Measurements from ENCODE around the gene TPM4. TPM values are rescaled to one million over a fixed set of nuclear protein-coding genes. Genes with fewer than 3 reads are reported as not detected.

The TPM4 gene
- total RNA-seq, 1 experiment from 2014 or later = 307 TPM

DNA sequence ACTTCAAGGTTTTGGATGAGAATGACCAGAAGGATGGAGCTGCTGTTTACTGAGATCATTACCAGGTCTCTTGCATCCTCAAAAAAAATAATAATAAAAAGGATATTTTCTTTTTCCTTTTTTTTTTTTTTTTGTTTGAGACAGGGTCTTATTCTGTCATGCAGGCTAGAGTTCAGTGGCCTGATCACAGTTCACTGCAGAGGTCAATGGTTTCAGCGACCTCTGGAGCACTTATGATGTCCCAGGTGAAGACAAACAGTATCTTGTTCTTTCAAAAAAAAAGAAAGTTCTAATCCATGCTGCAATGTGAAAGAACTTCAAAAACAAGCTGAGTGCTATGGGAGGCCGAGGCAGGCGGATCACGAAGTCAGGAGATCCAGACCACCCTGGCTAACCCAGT, 30.4 kb upstream of the TPM4 start:
- no TSS peak for BruUV-seq (replicated peaks)
- no peak overlapping the region for H2AFZ ChIP-seq
- peaks cover 4% of the 10 kb centered on the region; the same call in 1 of the 2 replicates for H3F3A ChIP-seq (ENCODE audit: insufficient read depth, low read depth)
- H3K4me1 ChIP-seq (replicated peaks; ENCODE audit: insufficient read depth) = peaks cover 14% of the 10 kb centered on the region
- no peak for DNase-seq
- H3K4me2 ChIP-seq = no peak overlapping the region
- H3K9me2 ChIP-seq (ENCODE audit: insufficient read depth) = no peaks in the 10 kb centered on the region
- TF ChIP-seq CTCF (conservative IDR thresholded peaks at IDR 0.05) = no peak
- TF ChIP-seq EZH2 (IDR thresholded peaks at IDR 0.05; ENCODE audit: low read depth) = no peak
- H3K27me3 ChIP-seq (ENCODE audit: insufficient read depth, low read depth) = no peaks in the 10 kb centered on the region
- ChIA-PET POLR2A (ENCODE audit: unreplicated experiment) (no interaction called here), CTCF (interaction anchor here (0.7 to 0.9 kb wide), 2 partner anchors 67 to 98 kb away, joined by 3 to 9 read pairs; no protein-coding TSS in a partner anchor)
- no peaks in the 10 kb centered on the region for H3K36me3 ChIP-seq (ENCODE audit: low read depth)
- H3K79me2 ChIP-seq (ENCODE audit: low read depth) = no peaks in the 10 kb centered on the region
- no peaks in the 10 kb centered on the region for H4K20me1 ChIP-seq (ENCODE audit: insufficient read depth)
- no peak overlapping the region for H3K27ac ChIP-seq
- no peaks in the 10 kb centered on the region for H3K9me3 ChIP-seq (ENCODE audit: insufficient read depth, low read depth)
- H3K4me3 ChIP-seq = no peak overlapping the region
- intact Hi-C loops (cut with micrococcal nuclease; ENCODE audit: unreplicated experiment) = no loop called here

DNA sequence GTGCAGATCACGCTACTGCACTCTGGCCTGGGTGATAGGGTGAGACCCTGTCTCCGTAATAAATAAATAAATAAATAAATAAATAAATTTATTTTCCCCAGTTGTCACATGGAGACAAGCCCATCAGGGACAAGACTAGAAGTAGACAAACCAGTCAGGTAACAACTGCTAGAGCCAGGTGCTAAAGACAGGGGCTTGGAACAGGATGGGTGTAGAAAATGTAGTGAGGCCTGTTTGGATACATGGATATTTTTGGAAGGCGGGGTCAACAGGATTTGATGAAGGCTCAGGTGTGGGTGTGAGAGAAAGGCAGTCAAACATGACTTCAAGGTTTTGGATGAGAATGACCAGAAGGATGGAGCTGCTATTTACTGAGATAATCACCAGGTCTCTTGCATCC, 27.7 kb upstream of the TPM4 start:
- Histone ChIP-seq H3K9me2 (ENCODE audit: insufficient read depth) (no peaks in the 10 kb centered on the region), H3K79me2 (ENCODE audit: low read depth) (no peaks in the 10 kb centered on the region), H3K27me3 (ENCODE audit: insufficient read depth, low read depth) (no peaks in the 10 kb centered on the region), H3K36me3 (ENCODE audit: low read depth) (no peaks in the 10 kb centered on the region), H3K9me3 (ENCODE audit: insufficient read depth, low read depth) (no peaks in the 10 kb centered on the region), H3K4me3 (no peak overlapping the region), H2AFZ (no peak overlapping the region), H4K20me1 (ENCODE audit: insufficient read depth) (no peaks in the 10 kb centered on the region), H3F3A (ENCODE audit: insufficient read depth, low read depth) (peaks cover 4% of the 10 kb centered on the region; the same call in 1 of the 2 replicates), H3K27ac (no peak overlapping the region), H3K4me1 (replicated peaks; ENCODE audit: insufficient read depth) (peaks cover 10% of the 10 kb centered on the region), H3K4me2 (0 out of 2 replicates have a peak overlapping the region, but pooled peaks have one; percentile 22)
- BruUV-seq (replicated peaks) = no TSS peak
- ChIA-PET POLR2A (ENCODE audit: unreplicated experiment) (interaction anchor here (0.6 kb wide), 1 partner anchor 30 kb away, joined by 5 read pairs; no protein-coding TSS in a partner anchor), CTCF (interaction anchor here (0.6 kb wide), 3 partner anchors 27 to 35 kb away, joined by 3 to 11 read pairs (median 3); partner anchors contain the start of gene TPM4)
- peak in 1 of 2 experiments; percentile 69 for DNase-seq
- intact Hi-C loops (cut with micrococcal nuclease; ENCODE audit: unreplicated experiment) = no loop called here
- TF ChIP-seq EZH2 (IDR thresholded peaks at IDR 0.05; ENCODE audit: low read depth) (no peak), CTCF (conservative IDR thresholded peaks at IDR 0.05) (no peak)

DNA sequence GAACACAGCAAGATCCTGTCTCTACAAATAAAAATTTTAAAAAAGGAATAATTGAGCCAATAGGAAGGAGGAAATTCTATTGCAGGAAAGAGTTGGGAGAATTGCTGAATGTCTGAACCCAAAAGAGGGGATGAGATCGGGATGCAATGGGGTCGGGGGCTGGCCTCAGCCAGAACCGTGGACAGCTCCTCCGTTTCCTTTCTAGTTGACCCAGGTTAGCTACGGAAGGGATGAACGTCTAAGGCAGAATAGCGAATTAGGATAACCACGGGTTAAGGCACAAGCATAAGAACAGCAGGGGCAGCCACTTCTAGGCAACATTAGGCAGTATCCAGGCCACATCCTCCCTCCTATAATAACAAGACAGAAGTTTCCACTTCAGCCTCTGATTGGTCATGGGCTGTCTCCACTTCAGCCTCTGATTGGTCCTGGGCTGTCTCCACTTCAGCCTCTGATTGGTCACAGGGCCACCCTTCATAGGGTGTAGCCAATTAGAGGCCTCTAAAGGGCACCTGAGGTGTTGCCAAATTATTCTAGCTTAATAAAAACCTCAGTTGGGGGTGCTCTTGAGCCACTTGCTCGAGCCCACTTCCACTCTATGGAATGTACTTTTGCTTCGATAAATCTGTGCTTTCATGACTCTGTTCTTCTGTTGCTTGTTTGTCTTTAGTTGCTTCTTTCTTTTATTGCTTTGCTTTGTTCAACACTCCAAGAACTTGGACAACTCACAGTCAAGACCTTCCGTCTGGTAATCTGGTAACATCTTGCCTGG, 24.9 kb upstream of the TPM4 start:
- no peak for DNase-seq
- CTCF ChIA-PET = interaction anchor here (0.6 kb wide), 3 partner anchors 27 to 1014 kb away, joined by 3 to 11 read pairs (median 3); no protein-coding TSS in a partner anchor

More for the DNA sequence above, 24.9 kb upstream of the TPM4 start:
- H3K4me1 ChIP-seq (replicated peaks; ENCODE audit: insufficient read depth) = peaks cover 10% of the 10 kb centered on the region
- no peaks in the 10 kb centered on the region for H4K20me1 ChIP-seq (ENCODE audit: insufficient read depth)
- H3F3A ChIP-seq (ENCODE audit: insufficient read depth, low read depth) = peaks cover 4% of the 10 kb centered on the region; the same call in 1 of the 2 replicates
- no peak overlapping the region for H3K27ac ChIP-seq
- H3K27me3 ChIP-seq (ENCODE audit: insufficient read depth, low read depth) = no peaks in the 10 kb centered on the region
- TF ChIP-seq CTCF (conservative IDR thresholded peaks at IDR 0.05) (no peak), EZH2 (IDR thresholded peaks at IDR 0.05; ENCODE audit: low read depth) (no peak)
- BruUV-seq (replicated peaks) = no TSS peak
- H3K4me3 ChIP-seq = no peak overlapping the region
- H3K9me2 ChIP-seq (ENCODE audit: insufficient read depth) = no peaks in the 10 kb centered on the region
- intact Hi-C loops (cut with micrococcal nuclease; ENCODE audit: unreplicated experiment) = no loop called here
- POLR2A ChIA-PET (ENCODE audit: unreplicated experiment) = no interaction called here
- H3K79me2 ChIP-seq (ENCODE audit: low read depth) = no peaks in the 10 kb centered on the region
- no peak overlapping the region for H3K4me2 ChIP-seq
- H2AFZ ChIP-seq = no peak overlapping the region
- H3K9me3 ChIP-seq (ENCODE audit: insufficient read depth, low read depth) = no peaks in the 10 kb centered on the region
- H3K36me3 ChIP-seq (ENCODE audit: low read depth) = no peaks in the 10 kb centered on the region

Data from PC-9 (cell line).